Testis (tissue), 3 donors: ENCODE measurements around the gene RAB13. TPM values are rescaled to one million over a fixed set of nuclear protein-coding genes. Genes with fewer than 3 reads are reported as not detected.
"Not testable (repeated sequence)": the region's sequence is repeated elsewhere in the genome, so short reads cannot be mapped to it uniquely, and the experiment has no call there.

ENCODE experiments used
- DNase-seq: peaks from one replicate; pipeline ENCODE4 v3.0.0-alpha.2; 2019
- H3K27ac ChIP-seq, 2 donors: fragments of 200-600 bp; sonication (generic); one replicate each; pipeline ENCODE4 v1.5.1; 2019
- H3K27me3 ChIP-seq: fragments of 200-600 bp; sonication (generic); one replicate; pipeline ENCODE4 v1.5.1; 2019
- H3K36me3 ChIP-seq: fragments of 200-600 bp; sonication (generic); one replicate; pipeline ENCODE4 v1.5.1; 2017; ENCODE audit warnings: low read depth; ENCODE audit errors: missing control alignments
- H3K4me1 ChIP-seq: fragments of 200-600 bp; sonication (generic); one replicate; pipeline ENCODE4 v1.5.1; 2019
- H3K4me3 ChIP-seq, 2 donors: fragments of 200-600 bp; sonication (generic); one replicate each; pipeline ENCODE4 v1.5.1; 2017 to 2019
- H3K9me3 ChIP-seq: fragments of 200-600 bp; sonication (generic); one replicate; pipeline ENCODE4 v1.5.1; 2017
- POLR2A ChIP-seq: fragments of 450-650 bp; IDR thresholded peaks from one replicate; pipeline ENCODE4 v1.6.1; 2017; ENCODE audit warnings: antibody characterized with exemption, mild to moderate bottlenecking, moderate library complexity
- WGBS, 2 donors: methylation state at CpG; one replicate each; pipeline ENCODE4 v1.1.5; 2018; 5-methylcytosine and 5-hydroxymethylcytosine counted together
- intact Hi-C: fragments of 100-400 bp; cut with DNase I; formaldehyde crosslinking; loops from one replicate; pipeline ENCODE4 v1.15.1; 2023; ENCODE audit warnings: low total_unique reads
- polyA plus RNA-seq: library from polyadenylated mRNA; stranded (reverse); fragments of 350-450 nt; fragmentation: Illumina TruSeq; extraction: RNeasy Lipid Tissue Mini Kit (QIAGEN cat#74804); gene quantifications from one replicate; pipeline ENCODE4 v1.2.3, GENCODE V29; 2014; ENCODE audit warnings: low read depth, low replicate concordance; ENCODE audit not compliant: insufficient read depth
- total RNA-seq, 2 donors: library from RNA; depleted of rRNA; stranded (reverse); fragments of >200 nt; gene quantifications; one replicate each; pipeline ENCODE4 v1.2.3, GENCODE V29; 2016
- TF ChIP-seq, protein P1 (sequence below), 3 experiments: fragments of 450-650 bp in 2 of 3; fragments of 200-600 bp in 1 of 3; sonication (generic) in 1 of 3; IDR thresholded peaks; one replicate each; pipeline ENCODE4 v1.5.1; 2016 to 2019; ENCODE audit warnings: antibody characterized with exemption in 3 of 3, mild to moderate bottlenecking in 2 of 3, moderate library complexity in 1 of 3

Gene RAB13
- total and polyA plus RNA-seq, 3 donors from 2014 or later: 37.6 to 82.8 (median 45.2) TPM

DNA sequence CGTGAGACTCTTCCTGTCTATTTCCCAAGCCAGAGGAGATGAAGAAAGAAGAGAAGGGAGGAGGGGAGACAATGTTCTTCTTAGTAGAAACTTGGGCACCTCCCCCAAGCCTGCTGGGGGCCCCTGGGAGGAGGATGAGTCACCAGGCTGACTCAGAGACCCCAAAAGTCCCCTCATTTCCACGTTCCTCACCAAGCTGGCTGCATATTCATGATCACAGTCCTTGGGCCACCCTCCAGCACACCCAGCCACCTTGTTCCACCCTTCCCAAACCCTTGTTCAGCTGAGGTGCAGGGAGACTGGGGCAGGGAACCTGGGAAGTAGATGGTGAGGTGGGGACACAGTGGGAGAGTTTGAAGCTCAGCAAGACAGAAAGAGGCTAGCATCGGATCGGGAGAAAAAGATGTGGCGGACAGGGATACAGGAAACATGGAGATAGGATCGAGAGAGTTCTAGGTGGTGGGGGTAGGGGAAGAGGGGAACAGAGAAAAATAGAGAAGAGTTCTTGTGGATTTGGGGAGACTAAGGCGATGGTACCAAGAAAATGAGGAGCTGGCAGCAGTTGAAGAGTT, 712 bp downstream of the RAB13 start:
- peak; percentile 54 for DNase-seq
- Histone ChIP-seq H3K36me3 (no peaks in the 10 kb centered on the region), H3K27me3 (no peaks in the 10 kb centered on the region), H3K9me3 (no peaks in the 10 kb centered on the region), H3K27ac (peak overlapping the region; percentile 92 to 94), H3K4me3 (peak overlapping the region; percentile 60 to 64), H3K4me1 (peaks cover 20% of the 10 kb centered on the region)
- intact Hi-C loops: no loop called here
- 3 to 7% methylated on average over 7 of the region's 7 CpGs for WGBS, 2 donors
- no peak for TF ChIP-seq POLR2A
- TF ChIP-seq, protein P1, sequence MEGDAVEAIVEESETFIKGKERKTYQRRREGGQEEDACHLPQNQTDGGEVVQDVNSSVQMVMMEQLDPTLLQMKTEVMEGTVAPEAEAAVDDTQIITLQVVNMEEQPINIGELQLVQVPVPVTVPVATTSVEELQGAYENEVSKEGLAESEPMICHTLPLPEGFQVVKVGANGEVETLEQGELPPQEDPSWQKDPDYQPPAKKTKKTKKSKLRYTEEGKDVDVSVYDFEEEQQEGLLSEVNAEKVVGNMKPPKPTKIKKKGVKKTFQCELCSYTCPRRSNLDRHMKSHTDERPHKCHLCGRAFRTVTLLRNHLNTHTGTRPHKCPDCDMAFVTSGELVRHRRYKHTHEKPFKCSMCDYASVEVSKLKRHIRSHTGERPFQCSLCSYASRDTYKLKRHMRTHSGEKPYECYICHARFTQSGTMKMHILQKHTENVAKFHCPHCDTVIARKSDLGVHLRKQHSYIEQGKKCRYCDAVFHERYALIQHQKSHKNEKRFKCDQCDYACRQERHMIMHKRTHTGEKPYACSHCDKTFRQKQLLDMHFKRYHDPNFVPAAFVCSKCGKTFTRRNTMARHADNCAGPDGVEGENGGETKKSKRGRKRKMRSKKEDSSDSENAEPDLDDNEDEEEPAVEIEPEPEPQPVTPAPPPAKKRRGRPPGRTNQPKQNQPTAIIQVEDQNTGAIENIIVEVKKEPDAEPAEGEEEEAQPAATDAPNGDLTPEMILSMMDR (IDR thresholded peaks at IDR 0.05): no peak

DNA sequence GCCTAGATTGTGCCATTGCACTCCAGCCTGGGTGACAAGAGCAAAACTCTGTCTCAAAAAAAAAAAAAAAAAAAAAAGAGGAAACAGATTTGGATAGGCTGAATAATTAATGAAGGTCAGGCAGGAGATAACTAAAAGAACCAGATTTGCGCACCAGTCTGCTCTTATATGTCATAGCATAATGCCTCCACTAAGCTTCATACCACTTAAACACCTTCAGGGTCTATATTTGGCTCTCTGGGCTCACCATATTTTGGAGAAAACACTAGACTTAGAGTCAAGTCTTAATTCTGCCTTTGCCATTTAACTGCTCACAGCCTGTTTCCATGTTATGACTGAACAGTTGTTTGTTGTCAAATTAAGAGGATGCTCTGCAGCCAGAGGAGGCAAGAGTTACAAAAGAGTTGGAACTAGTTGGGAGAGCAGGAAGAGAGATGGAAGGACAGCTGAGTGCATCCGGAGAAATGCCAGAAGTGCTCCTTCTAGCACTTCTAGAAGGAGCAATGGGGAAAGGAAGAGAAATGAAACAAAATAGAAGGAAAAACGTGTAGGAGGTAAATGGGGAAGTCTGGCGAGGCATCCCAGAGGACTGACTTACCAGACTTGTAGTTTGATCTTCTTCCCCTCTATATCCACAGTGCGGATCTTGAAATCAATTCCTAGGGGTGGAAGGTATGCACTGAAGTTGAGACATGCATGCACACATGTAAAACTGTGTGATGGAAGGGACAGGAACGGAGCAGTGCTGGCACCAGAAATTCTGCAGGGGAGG, 1.8 kb downstream of the RAB13 start:
- Histone ChIP-seq H3K4me3 (no peak overlapping the region), H3K36me3 (no peaks in the 10 kb centered on the region), H3K9me3 (no peaks in the 10 kb centered on the region), H3K4me1 (peaks cover 20% of the 10 kb centered on the region), H3K27me3 (no peaks in the 10 kb centered on the region), H3K27ac (peak overlapping the region in 1 of 2 donors; percentile 94)
- no peak for DNase-seq
- intact Hi-C loops: no loop called here
- 42 to 48% methylated on average over 6 of the region's 6 CpGs for WGBS, 2 donors
- TF ChIP-seq, protein P1 (IDR thresholded peaks at IDR 0.05): no peak
- TF ChIP-seq POLR2A: no peak

DNA sequence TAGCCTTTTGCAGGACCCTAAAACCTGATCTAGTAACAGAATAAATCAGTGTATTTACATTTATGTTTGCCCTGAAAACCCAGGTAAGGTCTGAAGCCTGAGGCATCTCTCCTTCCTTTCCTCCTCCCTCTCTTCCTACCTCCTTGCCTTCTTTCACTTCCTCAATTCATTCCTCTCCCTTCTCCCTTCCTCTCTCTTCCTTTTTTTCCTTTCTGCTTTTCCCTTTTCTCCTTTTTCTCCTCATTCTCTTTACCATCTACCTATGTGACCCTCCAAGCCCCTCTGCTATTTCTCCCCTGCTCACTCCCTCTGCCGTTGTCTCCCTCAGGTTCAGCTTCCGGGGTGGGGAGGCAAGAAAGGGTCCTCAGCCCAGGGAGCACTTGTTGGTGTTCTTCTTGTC, 4.4 kb downstream of the RAB13 start:
- H3K9me3 ChIP-seq, H3K36me3 ChIP-seq, DNase-seq, intact Hi-C loops, H3K4me3 ChIP-seq, H3K27me3 ChIP-seq, H3K27ac ChIP-seq: not testable (repeated sequence)
- WGBS, 2 donors: 85 to 90% methylated on average over 2 of the region's 2 CpGs
- peaks cover 15% of the 10 kb centered on the region for H3K4me1 ChIP-seq

DNA sequence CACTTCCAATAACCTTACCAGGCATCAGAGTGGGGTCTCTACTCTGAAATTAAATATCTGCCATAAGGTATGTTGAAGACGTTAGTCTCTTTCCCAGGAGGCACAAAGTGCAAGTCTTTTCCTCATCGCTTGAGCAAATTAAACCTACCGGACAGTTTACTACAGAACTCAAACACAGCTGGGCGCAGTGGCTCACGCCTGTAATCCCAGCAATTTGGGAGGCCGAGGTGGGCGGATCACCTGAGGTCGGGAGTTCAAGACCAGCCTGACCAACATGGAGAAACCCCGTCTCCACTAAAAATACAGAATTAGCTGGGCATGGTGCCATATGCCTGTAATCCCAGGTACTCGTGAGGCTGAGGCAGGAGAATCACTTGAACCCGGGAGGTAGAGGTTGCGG, 7.0 kb downstream of the RAB13 start:
- H3K36me3 ChIP-seq, H3K4me1 ChIP-seq, H3K9me3 ChIP-seq, intact Hi-C loops, H3K27ac ChIP-seq, H3K27me3 ChIP-seq, DNase-seq, H3K4me3 ChIP-seq: not testable (repeated sequence)
- 92 to 94% methylated on average over 12 of the region's 12 CpGs for WGBS, 2 donors

DNA sequence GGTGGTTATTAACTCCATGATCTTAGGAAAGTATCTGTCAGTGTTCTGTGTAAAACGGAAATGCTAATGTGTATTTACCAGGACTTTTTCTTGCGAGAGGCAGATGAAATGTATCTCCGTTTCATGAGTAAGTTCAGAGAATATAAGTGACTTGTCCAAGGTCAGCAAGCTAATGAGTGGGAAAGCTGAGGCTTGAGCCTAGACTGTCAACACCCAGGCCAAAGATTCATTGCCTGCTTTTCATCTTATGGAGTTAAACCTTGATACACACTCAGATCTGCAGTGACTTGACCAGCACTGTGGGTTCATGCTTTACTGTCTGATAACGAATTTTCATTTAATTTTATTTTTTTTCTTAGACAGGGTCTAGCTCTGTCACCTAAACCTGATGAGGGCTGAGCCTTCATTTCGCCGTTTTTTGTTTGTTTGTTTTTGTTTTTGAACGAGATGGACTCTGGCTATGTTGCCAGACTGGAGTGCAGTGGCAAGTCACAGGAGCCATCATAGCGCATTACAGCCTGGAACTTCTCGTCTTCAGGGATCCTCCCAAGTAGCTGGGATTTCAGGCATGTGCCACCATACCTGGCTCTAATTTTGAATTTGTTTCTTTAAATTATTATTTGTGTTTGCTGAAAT, 7.7 kb downstream of the RAB13 start:
- TF ChIP-seq POLR2A: no peak
- TF ChIP-seq, protein P1 (IDR thresholded peaks at IDR 0.05): no peak
- intact Hi-C loops: no loop called here
- DNase-seq: no peak
- 37 to 53% methylated on average over 9 of the region's 9 CpGs for WGBS, 2 donors
- Histone ChIP-seq H3K27me3 (no peaks in the 10 kb centered on the region), H3K9me3 (no peaks in the 10 kb centered on the region), H3K4me1 (peaks cover 7% of the 10 kb centered on the region), H3K27ac (peak overlapping the region; percentile 88 to 92), H3K36me3 (no peaks in the 10 kb centered on the region), H3K4me3 (peak overlapping the region in 1 of 2 donors; percentile 83)
